NCI-H524 (cell line): ENCODE data around the gene CYP19A1.

ENCODE experiments used
- DNase-seq, 2 experiments: peaks; one replicate each; lab custom pipeline; 2025; lab: John Stamatoyannopoulos, UW

CYP19A1 gene

GRCh38 chr15:51338496-51338895 is at the start of gene CYP19A1:
Gene CYP19A1 (minus strand): TSS chr15:51338596. CDS start chr15:51242912, 95,684 bp downstream.
- DNase-seq: no peak

DNA sequence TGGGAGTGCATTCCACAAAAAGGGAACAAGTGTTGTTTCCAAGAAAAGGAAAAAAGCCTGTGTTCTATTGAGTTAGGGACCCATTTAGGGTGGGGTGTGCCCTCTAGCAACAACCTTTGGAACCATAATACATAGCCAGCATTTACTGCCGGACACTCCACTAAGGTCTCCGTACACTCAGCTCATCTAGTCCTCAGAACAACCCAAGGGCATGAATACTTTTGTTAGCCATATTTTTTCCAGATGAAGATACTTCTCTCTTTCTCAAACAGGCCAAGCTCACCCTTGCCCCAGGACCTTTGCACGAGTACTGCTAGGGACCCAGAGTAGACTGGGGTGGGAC is 49.3 kb upstream of the CYP19A1 start:
- DNase-seq: no peak

- no peak for DNase-seq
Measured at GRCh38 chr15:51386960-51387698, 48.7 kb upstream of the CYP19A1 start.

DNA sequence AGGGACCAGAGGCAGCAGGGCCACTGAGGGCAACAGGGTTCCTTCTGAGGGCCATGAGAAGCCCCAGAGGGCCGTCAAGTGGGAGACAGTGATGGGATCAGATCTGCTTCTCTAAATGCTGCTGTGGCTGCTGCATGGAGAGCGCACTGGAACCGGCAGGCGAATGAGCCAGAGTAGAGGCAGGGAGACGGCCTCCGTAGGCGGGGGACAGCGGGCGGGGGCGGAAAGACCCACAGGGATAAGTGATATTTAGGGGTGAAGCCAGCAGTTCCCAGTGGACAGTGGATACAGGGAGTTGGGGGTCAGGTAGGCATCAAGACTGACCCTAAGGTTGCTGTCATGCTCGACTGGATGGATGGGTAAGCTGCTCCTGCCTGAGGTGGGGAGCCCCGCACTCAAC is 48.1 kb upstream of the CYP19A1 start:
- no peak for DNase-seq

DNA sequence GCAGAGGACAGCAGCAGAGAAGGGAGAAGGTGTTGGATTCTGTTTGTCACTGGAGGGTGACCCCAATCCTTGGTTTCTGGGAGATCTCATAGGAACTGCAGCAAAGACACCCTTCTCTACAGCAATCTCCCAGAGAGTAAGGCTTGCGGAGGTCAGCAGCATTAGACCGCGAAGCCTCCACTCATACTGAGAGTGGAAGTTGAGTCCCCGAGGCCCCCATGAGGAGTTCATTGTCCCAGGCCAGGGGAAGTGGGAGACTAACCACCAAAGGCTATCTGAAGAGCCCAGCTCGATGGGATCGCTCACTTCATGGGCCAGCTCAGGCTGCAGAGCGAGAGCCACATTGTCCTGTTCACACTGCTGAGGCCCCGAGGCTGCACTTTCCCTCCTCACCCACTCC is 47.6 kb upstream of the CYP19A1 start:
- no peak for DNase-seq

DNA sequence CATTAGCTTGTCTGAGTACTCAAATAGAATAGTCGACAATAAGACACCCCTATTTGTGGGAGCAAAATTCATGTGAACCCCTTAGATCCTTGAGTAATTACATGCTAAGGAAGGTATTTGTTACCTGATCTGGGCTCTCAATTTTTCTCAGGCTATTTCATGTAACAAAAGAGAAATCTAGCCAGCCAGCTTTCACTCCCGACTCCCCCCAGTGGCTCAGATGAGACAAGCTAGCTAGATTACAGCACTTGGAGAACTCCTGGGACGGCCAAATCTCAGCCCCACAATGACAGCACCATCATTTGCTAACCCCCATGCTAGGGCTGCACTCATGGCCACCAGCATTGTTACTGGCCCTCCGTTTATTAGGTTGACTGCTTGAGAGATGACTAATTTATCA is 44.4 kb upstream of the CYP19A1 start:
- peak; percentile 48 to 77 for DNase-seq

GRCh38 chr15:51380999-51381806 is 42.8 kb upstream of the CYP19A1 start:
- DNase-seq: peak; percentile 82 to 83

DNA sequence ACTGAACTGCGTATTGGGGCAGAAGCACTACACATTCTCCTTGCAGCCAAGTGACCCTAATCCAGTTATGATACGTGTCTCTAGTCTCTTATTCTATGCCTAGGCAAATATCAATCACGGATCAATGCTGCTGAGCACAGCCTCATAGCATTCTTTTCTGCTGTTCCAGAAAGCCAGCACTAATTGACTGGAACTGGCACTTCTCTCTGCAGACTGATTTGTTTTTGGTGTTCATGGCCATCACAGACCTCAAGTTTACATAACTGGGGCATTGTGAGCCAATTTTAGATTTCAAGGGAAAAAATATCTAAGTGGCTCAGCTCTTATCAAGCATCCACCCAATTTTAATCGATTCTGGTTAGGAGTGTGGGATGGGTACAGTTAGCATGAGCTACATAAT is 41.0 kb upstream of the CYP19A1 start:
- DNase-seq: no peak

DNA sequence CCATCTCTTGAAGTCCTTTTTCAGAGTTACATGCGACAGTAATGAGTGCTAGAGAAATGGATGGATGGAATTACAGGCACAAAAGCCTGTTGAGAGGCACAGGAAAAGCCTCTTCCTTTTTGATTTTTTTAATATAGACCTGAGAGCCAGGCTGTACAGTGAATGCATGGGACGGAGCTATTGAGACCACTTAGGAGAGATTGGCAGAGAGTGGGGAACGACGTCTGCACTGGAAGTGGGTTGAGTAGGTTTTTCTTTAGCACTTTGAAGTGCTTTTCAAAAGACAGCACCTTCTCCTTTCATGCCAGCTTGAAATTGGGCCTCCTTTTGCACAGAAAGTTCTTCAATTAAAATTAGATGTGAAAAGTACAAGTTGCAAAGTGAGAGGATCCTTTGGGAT is 40.0 kb upstream of the CYP19A1 start:
- no peak for DNase-seq

DNA sequence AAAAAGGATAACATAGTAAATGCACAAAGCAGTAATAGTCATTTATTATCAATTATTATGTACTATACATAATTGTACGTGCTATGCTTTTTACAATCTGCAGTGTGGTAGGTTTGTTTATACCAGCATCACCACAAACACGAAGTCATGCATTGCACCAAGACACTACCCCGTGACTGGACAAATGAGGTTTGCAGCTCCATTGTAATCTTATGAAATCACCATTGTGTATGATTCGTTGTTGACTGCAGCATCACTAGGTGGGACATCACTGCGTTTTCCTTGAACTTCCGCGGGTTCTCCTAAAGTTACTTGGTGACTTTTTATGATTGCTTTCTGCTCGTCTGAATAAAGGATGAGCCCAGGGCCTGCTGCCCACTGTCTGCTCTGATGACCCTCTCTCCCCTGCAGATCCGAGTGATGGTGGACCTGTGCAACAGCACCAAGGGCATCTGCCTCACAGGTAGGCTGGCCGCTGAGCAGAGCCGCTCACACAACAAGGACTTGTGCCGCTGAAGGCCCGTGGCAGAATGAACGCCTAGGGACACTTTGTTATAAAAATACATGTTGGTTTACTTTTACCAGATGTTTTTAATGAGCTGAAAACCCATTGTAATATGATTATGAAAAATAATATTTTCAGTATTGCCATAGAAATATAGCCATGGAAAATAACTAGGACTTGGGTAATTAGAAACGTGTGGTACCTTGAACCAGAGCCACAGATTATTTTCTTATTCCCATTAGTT is 38.8 kb upstream of the CYP19A1 start:
- no peak for DNase-seq

DNA sequence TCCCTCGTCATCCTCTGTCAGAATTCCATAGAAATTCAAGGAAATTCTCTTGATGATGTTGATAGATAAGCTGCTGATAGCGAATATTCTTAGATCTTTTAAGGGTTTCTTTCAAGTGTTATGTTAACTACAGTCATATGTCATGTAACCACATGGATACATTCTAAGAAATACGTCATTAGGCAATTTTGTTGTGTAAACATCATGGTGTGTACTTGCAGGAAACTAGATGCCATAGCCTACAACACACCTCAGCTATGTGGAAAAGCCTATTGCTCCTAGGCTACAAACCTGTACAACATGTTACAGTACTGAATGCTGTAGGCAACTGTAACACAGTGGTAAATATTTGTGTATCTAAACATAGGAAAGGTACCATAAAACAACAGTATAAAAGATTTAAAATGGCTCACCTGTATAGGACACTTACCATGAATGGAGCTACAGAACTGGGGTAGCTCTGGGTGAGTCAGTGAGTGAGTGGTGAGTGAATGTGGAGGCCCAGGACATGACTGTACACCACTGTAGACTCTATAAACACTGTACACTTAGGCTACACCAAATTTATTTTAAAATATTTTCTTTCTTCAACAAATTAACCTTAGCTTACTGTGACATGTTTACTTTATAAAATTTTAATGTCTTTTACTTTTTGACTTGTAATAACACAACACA is 37.7 kb upstream of the CYP19A1 start:
- no peak for DNase-seq

- DNase-seq: no peak
Measured at GRCh38 chr15:51374131-51374530, 35.7 kb upstream of the CYP19A1 start.

DNA sequence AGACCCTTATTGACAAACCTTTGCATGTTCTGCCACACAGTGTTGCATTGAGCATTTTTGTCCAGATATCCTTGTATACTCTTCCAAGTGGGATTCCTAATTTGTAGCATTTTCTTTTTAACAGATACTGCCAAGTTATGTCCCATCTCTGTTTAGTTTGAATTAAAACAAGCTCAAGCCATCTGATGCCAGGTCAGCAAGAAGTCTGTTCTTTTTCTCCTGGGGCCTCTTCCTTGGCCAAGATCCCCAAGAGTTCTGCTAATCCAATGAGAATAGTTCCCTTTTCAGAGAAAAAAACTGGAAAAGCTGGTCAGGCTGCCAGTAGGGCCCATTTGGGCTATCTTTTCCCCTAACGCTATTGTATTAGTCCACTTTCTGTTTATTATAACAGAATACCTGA is 32.9 kb upstream of the CYP19A1 start:
- no peak for DNase-seq

DNA sequence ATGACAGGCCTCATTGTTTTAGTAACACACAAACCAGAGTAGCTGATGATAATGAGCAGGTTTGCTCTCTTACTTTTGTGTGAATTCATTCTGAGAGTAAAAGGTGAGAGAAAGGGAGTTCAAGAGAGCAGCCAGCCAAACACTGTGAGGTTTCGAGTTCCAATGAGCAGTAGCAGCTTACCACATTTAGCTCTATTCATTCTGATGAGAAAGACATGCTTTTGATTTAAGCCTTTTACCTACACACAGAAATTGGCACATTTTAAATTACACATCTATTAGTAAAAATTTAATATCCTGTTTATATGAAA is 31.0 kb upstream of the CYP19A1 start:
- no peak for DNase-seq

DNA sequence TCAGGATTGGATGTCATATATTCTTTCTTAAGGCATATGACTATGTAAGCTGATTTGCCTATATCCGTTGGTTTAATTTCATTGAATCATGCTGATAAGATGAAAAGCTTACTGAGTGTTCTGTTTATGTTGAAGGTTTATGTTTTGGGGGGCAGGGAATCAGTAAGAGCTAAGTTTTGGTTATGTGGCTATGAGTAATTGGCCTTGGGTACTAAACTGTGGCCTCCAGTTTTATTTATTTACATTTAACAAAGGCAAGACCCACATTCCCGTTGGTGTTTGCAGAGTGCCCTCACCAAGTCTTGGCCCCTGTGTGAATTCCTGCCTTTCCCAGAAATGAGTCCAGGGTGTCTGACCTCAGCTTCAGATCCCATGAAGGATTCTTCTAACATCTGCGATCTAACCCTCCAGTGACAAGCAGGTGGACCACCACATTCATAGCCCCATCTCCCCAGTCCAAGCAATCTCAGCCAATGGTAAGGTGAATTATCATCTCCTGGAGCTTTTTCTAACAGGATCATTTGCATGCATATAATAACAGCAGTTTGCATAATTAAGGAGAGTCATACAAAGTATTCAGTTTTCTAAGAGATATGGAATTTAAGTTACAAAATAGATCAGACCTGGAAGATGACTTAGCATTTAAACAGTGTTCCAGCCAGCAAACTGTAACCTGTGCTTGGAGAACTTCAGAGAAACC is 30.5 kb upstream of the CYP19A1 start:
- DNase-seq: no peak

- no peak for DNase-seq
Measured at GRCh38 chr15:51368307-51368706, 29.9 kb upstream of the CYP19A1 start.

GRCh38 chr15:51367322-51367976 is 29.1 kb upstream of the CYP19A1 start:
- no peak for DNase-seq

DNA sequence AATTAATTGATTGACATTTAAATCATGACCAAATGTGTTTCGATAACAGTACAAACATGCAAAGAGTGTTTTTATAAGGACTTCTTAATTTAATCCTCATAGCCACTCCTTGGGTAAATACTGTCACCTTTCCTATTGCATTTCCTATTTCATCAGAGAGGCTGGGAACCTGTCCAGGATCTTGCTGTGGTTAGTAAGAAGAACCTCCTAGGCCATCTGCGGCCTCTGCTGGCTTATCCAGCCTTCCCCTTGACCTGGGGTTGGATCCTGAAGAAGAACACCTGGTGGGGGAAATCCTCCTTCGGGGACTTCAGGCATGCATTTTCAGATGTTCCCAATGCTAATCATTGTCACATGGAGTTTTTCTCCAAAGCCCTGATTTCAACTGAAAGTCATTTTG is 28.5 kb upstream of the CYP19A1 start:
- no peak for DNase-seq

GRCh38 chr15:51366071-51366470 is 27.7 kb upstream of the CYP19A1 start:
- no peak for DNase-seq

GRCh38 chr15:51365417-51365816 is 27.0 kb upstream of the CYP19A1 start:
- DNase-seq: no peak

- no peak for DNase-seq
Measured at GRCh38 chr15:51363383-51363782, 25.0 kb upstream of the CYP19A1 start.
